ENCODE results near the gene ATP5F1D. TPM values are rescaled to one million over a fixed set of nuclear protein-coding genes. Genes with fewer than 3 reads are reported as not detected.

Gene ATP5F1D
- total and polyA plus RNA-seq, 12 donors, result 15.6 to 1,534 (median 229) TPM

GRCh38 chr19:1230783-1231489 is 10.6 kb upstream of the ATP5F1D start:
- Histone ChIP-seq H3K4me1 (replicated peaks in 1 of 2) (peaks cover 16 to 23% of the 10 kb centered on the region in 2 donors), H3K9me3 (replicated peaks in 1 of 3) (no peaks in the 10 kb centered on the region), H3K4me3 (no peak overlapping the region), H3K27ac (no peak overlapping the region), H3K36me3 (replicated peaks in 1 of 2) (peaks cover 0 to 24% of the 10 kb centered on the region in 2 donors), H3K27me3 (no peaks in the 10 kb centered on the region)
- 80 to 85% (median 84%) methylated on average over 10 to 38 of the region's 38 CpGs; no CpG with 5 or more reads in 1 of the 4 donors for whole genome bisulfite sequencing, 4 donors
- no peak for DNase-seq
- intact Hi-C loops (cut with DNase I), result no loop called here
- TF ChIP-seq POLR2A (IDR thresholded peaks at IDR 0.05), result no peak
- no peak for TF ChIP-seq CTCF (IDR thresholded peaks at IDR 0.05)

- Histone ChIP-seq H3K9me3 (replicated peaks in 1 of 3) (no peaks in the 10 kb centered on the region), H3K4me3 (no peak overlapping the region), H3K27me3 (no peaks in the 10 kb centered on the region), H3K4me1 (replicated peaks in 1 of 2) (peaks cover 19 to 25% of the 10 kb centered on the region in 2 donors), H3K27ac (peak overlapping the region in 4 of 5 donors; percentile 57 to 79 (median 72)), H3K36me3 (replicated peaks in 1 of 2) (peaks cover 0 to 13% of the 10 kb centered on the region in 2 donors)
- WGBS, 4 donors, result 75 to 80% (median 78%) methylated on average over 13 to 15 of the region's 15 CpGs
- intact Hi-C loops (cut with DNase I), result no loop called here
- DNase-seq, result no peak
- TF ChIP-seq CTCF (IDR thresholded peaks at IDR 0.05) (no peak), POLR2A (IDR thresholded peaks at IDR 0.05) (no peak)
Observed at GRCh38 chr19:1231729-1232637, 9.6 kb upstream of the ATP5F1D start.

GRCh38 chr19:1232652-1233072 is 8.9 kb upstream of the ATP5F1D start:
- H3K4me1 ChIP-seq (replicated peaks in 1 of 2), result peaks cover 24 to 30% of the 10 kb centered on the region in 2 donors
- TF ChIP-seq POLR2A (IDR thresholded peaks at IDR 0.05) (no peak), CTCF (IDR thresholded peaks at IDR 0.05) (no peak)
- peaks cover 0 to 6% of the 10 kb centered on the region in 2 donors for H3K36me3 ChIP-seq (replicated peaks in 1 of 2)
- H3K9me3 ChIP-seq (replicated peaks in 1 of 3), result no peaks in the 10 kb centered on the region
- 9 to 38% (median 16%) methylated on average over 6 to 15 of the region's 15 CpGs; no CpG with 5 or more reads in 1 of the 4 donors for WGBS, 4 donors
- DNase-seq, result peak; percentile 78 to 90 (median 84)
- H3K27ac ChIP-seq, result peak overlapping the region in 4 of 5 donors; percentile 57 to 79 (median 72)
- no peak overlapping the region for H3K4me3 ChIP-seq
- intact Hi-C loops (cut with DNase I), result no loop called here
- no peaks in the 10 kb centered on the region for H3K27me3 ChIP-seq

GRCh38 chr19:1233115-1233667 is 8.4 kb upstream of the ATP5F1D start:
- DNase-seq, result peak in 1 of 7 donors; percentile 55
- Histone ChIP-seq H3K4me3 (no peak overlapping the region), H3K27ac (peak overlapping the region in 4 of 5 donors; percentile 4 to 79 (median 72)), H3K36me3 (replicated peaks in 1 of 2) (peaks cover 0 to 1% of the 10 kb centered on the region in 2 donors), H3K9me3 (replicated peaks in 1 of 3) (no peaks in the 10 kb centered on the region), H3K4me1 (replicated peaks in 1 of 2) (peaks cover 24 to 32% of the 10 kb centered on the region in 2 donors), H3K27me3 (no peaks in the 10 kb centered on the region)
- intact Hi-C loops (cut with DNase I), result no loop called here
- 40 to 53% (median 44%) methylated on average over 9 to 24 of the region's 24 CpGs; no CpG with 5 or more reads in 1 of the 4 donors for WGBS, 4 donors
- no peak for TF ChIP-seq POLR2A (IDR thresholded peaks at IDR 0.05)

Measured in adrenal gland (tissue), 12 donors.